Ovary (tissue), 9 donors: ENCODE results near the gene OTOR. TPM values are rescaled to one million over a fixed set of nuclear protein-coding genes. Genes with fewer than 3 reads are reported as not detected.

ENCODE experiments used
- DNase-seq, 5 donors: peaks; one replicate each; pipeline ENCODE4 v3.0.0-alpha.2; 2019 to 2020
- H3K27ac ChIP-seq, 2 donors: fragments of 200-600 bp; one replicate each; pipeline versions ENCODE4 v1.5.1 to v1.8.0; 2019 to 2022
- H3K27me3 ChIP-seq: fragments of 200-600 bp; one replicate; pipeline ENCODE4 v1.8.0; 2022
- H3K36me3 ChIP-seq: fragments of 200-600 bp; sonication (generic); one replicate; pipeline ENCODE4 v1.5.1; 2019
- H3K4me1 ChIP-seq: one replicate; pipeline ENCODE4 v1.8.1; 2013; ENCODE audit warnings: mild to moderate bottlenecking, moderate library complexity; ENCODE audit not compliant: insufficient read depth
- H3K4me3 ChIP-seq: fragments of 200-600 bp; sonication (generic); one replicate; pipeline ENCODE4 v1.5.1; 2017
- H3K9me3 ChIP-seq, 2 donors: fragments of 200-600 bp in 1 of 2; sonication (generic) in 1 of 2; one replicate each; pipeline versions ENCODE4 v1.5.1 to v1.8.1; 2013 to 2019; ENCODE audit warnings: mild to moderate bottlenecking in 1 of 2, moderate library complexity in 1 of 2
- CTCF ChIP-seq, 3 donors: fragments of 450-650 bp in 2 of 3; fragments of 200-600 bp in 1 of 3; IDR thresholded peaks; one replicate each; pipeline versions ENCODE4 v1.5.1 to v1.8.0; 2016 to 2022; ENCODE audit warnings: antibody characterized with exemption in 3 of 3, mild to moderate bottlenecking in 1 of 3
- EP300 ChIP-seq: sonication (generic); formaldehyde crosslinking; IDR thresholded peaks from one replicate; pipeline ENCODE4 v1.6.1; 2017; ENCODE audit warnings: antibody characterized with exemption
- POLR2A ChIP-seq: fragments of 450-650 bp; IDR thresholded peaks from one replicate; pipeline ENCODE4 v1.6.1; 2017; ENCODE audit warnings: antibody characterized with exemption, mild to moderate bottlenecking, moderate library complexity
- WGBS, 3 donors: extraction: QIAGEN DNeasy Blood & Tissue Kit in 1 of 3; methylation state at CpG; one replicate each; pipeline versions ENCODE4 v1.1.5 to v1.1.7; 2013 to 2017; 5-methylcytosine and 5-hydroxymethylcytosine counted together
- intact Hi-C, 4 donors: fragments of 100-400 bp; cut with DNase I; formaldehyde crosslinking; loops; one replicate each; pipeline versions ENCODE4 v1.11.0 to v1.15.1; 2022 to 2023
- polyA plus RNA-seq, 2 donors: library from polyadenylated mRNA; stranded (reverse); fragments of 200-250 nt in 1 of 2; fragments of 350-450 nt in 1 of 2; fragmentation: Illumina TruSeq in 1 of 2; extraction: RNeasy Lipid Tissue Mini Kit (QIAGEN cat#74804) in 1 of 2; gene quantifications; one replicate each; pipeline ENCODE4 v1.2.3, GENCODE V29; 2013 to 2014
- total RNA-seq, 7 donors: library from RNA; depleted of rRNA in 2 of 7; stranded (reverse); fragments of >200 nt in 2 of 7; fragmentation: NEBNext Ultra II Directional in 3 of 7; extraction: Animal tissue kit (Norgen Biotek cat#: 25700) in 3 of 7; gene quantifications; one replicate each; pipeline versions ENCODE4 v1.1.0 to v1.2.4, GENCODE V29; 2016 to 2023
- donor health status: DM: no; HTN: no; CAD: no; lungs with moderate emphysema.
- donor health status: DM: no; HTN: no; CAD: no.
- donor health status: Bipolar disorder and iron deficiency.
- donor health status: DM: yes; HTN: yes; CAD: no.
- donor health status: DM: no; HTN: no; CAD: no.
- donor health status: DM: yes; HTN: yes; CAD: no.

OTOR gene
- total and polyA plus RNA-seq, 9 donors, result not detected

- intact Hi-C loops, result no loop called here
- DNase-seq, result no peak
- Histone ChIP-seq H3K9me3 (no peaks in the 10 kb centered on the region), H3K27ac (no peak overlapping the region), H3K36me3 (no peaks in the 10 kb centered on the region), H3K27me3 (no peaks in the 10 kb centered on the region), H3K4me1 (no peaks in the 10 kb centered on the region), H3K4me3 (no peak overlapping the region)
- 63 to 66% (median 63%) methylated on average over 11 of the region's 11 CpGs for WGBS, 3 donors
- TF ChIP-seq CTCF (IDR thresholded peaks at IDR 0.05) (no peak), EP300 (no peak), POLR2A (no peak)
Observed at GRCh38 chr20:16760431-16761304, 12.5 kb downstream of the OTOR start.

GRCh38 chr20:16761305-16761829 is 13.2 kb downstream of the OTOR start:
- no peak for TF ChIP-seq EP300
- TF ChIP-seq CTCF (IDR thresholded peaks at IDR 0.05), result peak in 2 of 3 donors; percentile 47 to 54
- Histone ChIP-seq H3K27me3 (no peaks in the 10 kb centered on the region), H3K36me3 (no peaks in the 10 kb centered on the region), H3K4me1 (no peaks in the 10 kb centered on the region), H3K9me3 (no peaks in the 10 kb centered on the region), H3K27ac (no peak overlapping the region), H3K4me3 (no peak overlapping the region)
- 0 to 2% (median 0%) methylated on average over 3 of the region's 3 CpGs for WGBS, 3 donors
- intact Hi-C loops, result no loop called here
- DNase-seq, result peak; percentile 22 to 49 (median 33)

GRCh38 chr20:16764560-16764959 is 16.4 kb downstream of the OTOR start:
- DNase-seq, result no peak
- Histone ChIP-seq H3K36me3 (no peaks in the 10 kb centered on the region), H3K4me3 (no peak overlapping the region), H3K27ac (no peak overlapping the region), H3K4me1 (no peaks in the 10 kb centered on the region), H3K27me3 (no peaks in the 10 kb centered on the region), H3K9me3 (no peaks in the 10 kb centered on the region)
- 28 to 41% (median 38%) methylated on average over 4 of the region's 4 CpGs for WGBS, 3 donors
- intact Hi-C loops, result no loop called here
- TF ChIP-seq EP300 (no peak), CTCF (IDR thresholded peaks at IDR 0.05) (no peak), POLR2A (no peak)

GRCh38 chr20:16771213-16771612 is 23.1 kb downstream of the OTOR start:
- no peak for TF ChIP-seq POLR2A
- TF ChIP-seq EP300, result no peak
- TF ChIP-seq CTCF (IDR thresholded peaks at IDR 0.05), result no peak
- H3K4me3 ChIP-seq, result no peak overlapping the region
- intact Hi-C loops, result no loop called here

More at GRCh38 chr20:16771213-16771612, 23.1 kb downstream of the OTOR start:
- Histone ChIP-seq H3K27me3 (no peaks in the 10 kb centered on the region), H3K9me3 (no peaks in the 10 kb centered on the region), H3K36me3 (no peaks in the 10 kb centered on the region), H3K27ac (no peak overlapping the region), H3K4me1 (no peaks in the 10 kb centered on the region)
- no peak for DNase-seq
